ENCODE results near the gene NKTR.

Gene NKTR

GRCh38 chr3:42662813-42663535 is 62.5 kb downstream of the NKTR start:
- DNase-seq: no peak

- DNase-seq: no peak
Observed at GRCh38 chr3:42663581-42664437, 63.3 kb downstream of the NKTR start.

- DNase-seq: no peak
Observed at GRCh38 chr3:42664438-42664803, 63.9 kb downstream of the NKTR start.

GRCh38 chr3:42665050-42665878 is 64.8 kb downstream of the NKTR start:
- DNase-seq: no peak

- no peak for DNase-seq
Observed at GRCh38 chr3:42666022-42666421, 65.5 kb downstream of the NKTR start.

- DNase-seq: no peak
Observed at GRCh38 chr3:42666577-42666998, 66.1 kb downstream of the NKTR start.

GRCh38 chr3:42667096-42667522 is 66.6 kb downstream of the NKTR start:
- DNase-seq: no peak

GRCh38 chr3:42667523-42668412 is 67.3 kb downstream of the NKTR start:
- no peak for DNase-seq

- no peak for DNase-seq
Observed at GRCh38 chr3:42668413-42668760, 67.9 kb downstream of the NKTR start.

- no peak for DNase-seq
Observed at GRCh38 chr3:42668793-42669217, 68.3 kb downstream of the NKTR start.

GRCh38 chr3:42670051-42670576 is 69.6 kb downstream of the NKTR start:
- DNase-seq: no peak

GRCh38 chr3:42670670-42671069 is 70.2 kb downstream of the NKTR start:
- no peak for DNase-seq

- DNase-seq: no peak
Observed at GRCh38 chr3:42672515-42672914, 72.0 kb downstream of the NKTR start.

- no peak for DNase-seq
Observed at GRCh38 chr3:42673082-42673481, 72.6 kb downstream of the NKTR start.

GRCh38 chr3:42674146-42674545 is 73.7 kb downstream of the NKTR start:
- DNase-seq: no peak

GRCh38 chr3:42675909-42676308 is 75.4 kb downstream of the NKTR start:
- no peak for DNase-seq

GRCh38 chr3:42678447-42678846 is 78.0 kb downstream of the NKTR start:
- DNase-seq: no peak

- no peak for DNase-seq
Observed at GRCh38 chr3:42680271-42680670, 79.8 kb downstream of the NKTR start.

GRCh38 chr3:42680806-42681205 is 80.3 kb downstream of the NKTR start:
- no peak for DNase-seq

- DNase-seq: no peak
Observed at GRCh38 chr3:42681361-42682038, 81.0 kb downstream of the NKTR start.

- no peak for DNase-seq
Observed at GRCh38 chr3:42682301-42683070, 82.0 kb downstream of the NKTR start.

All from CD4-positive, alpha-beta T cell treated with Interleukin-21 for 1 hour (primary cell).